CD14-positive monocyte (primary cell): Measurements from ENCODE around the gene MEX3D. TPM values are rescaled to one million over a fixed set of nuclear protein-coding genes. Genes with fewer than 3 reads are reported as not detected.

Experiments
- DNase-seq, 3 donors: peaks; one replicate each; pipeline ENCODE4 v3.0.0-alpha.2; 2011 to 2022
- H2AFZ ChIP-seq: 2 replicates; pipeline ENCODE4 v1.6.0; 2012; ENCODE audit warnings: mild to moderate bottlenecking, low read depth, low read length, inconsistent platforms; ENCODE audit not compliant: insufficient read depth, poor library complexity, severe bottlenecking
- H3K27ac ChIP-seq, 2 donors: 1 replicate in 1 of 2; 2 replicates in 1 of 2; pipeline ENCODE4 v1.5.1; 2012 to 2013; ENCODE audit warnings: low read length in 2 of 2, control low read depth in 1 of 2, inconsistent platforms in 1 of 2, low read depth in 1 of 2, mild to moderate bottlenecking in 1 of 2
- H3K27me3 ChIP-seq, 2 donors: one replicate each; pipeline versions ENCODE4 v1.6.0 to v1.6.1; 2011 to 2013; ENCODE audit warnings: low read length in 2 of 2; ENCODE audit not compliant: control insufficient read depth in 2 of 2, insufficient read depth in 2 of 2
- H3K36me3 ChIP-seq, 2 donors: replicated peaks in 1 of 2; 1 replicate in 1 of 2; 2 replicates in 1 of 2; pipeline versions ENCODE4 v1.5.1 to v1.6.1; 2012 to 2013; ENCODE audit warnings: low read length in 2 of 2, control low read depth in 1 of 2, inconsistent platforms in 1 of 2, mild to moderate bottlenecking in 1 of 2; ENCODE audit not compliant: insufficient read depth in 2 of 2, control insufficient read depth in 1 of 2
- H3K4me1 ChIP-seq, 2 donors: 1 replicate in 1 of 2; 2 replicates in 1 of 2; pipeline versions ENCODE4 v1.5.1 to v1.6.1; 2012 to 2013; ENCODE audit warnings: low read length in 2 of 2, control low read depth in 1 of 2, inconsistent platforms in 1 of 2, mild to moderate bottlenecking in 1 of 2, moderate library complexity in 1 of 2; ENCODE audit not compliant: insufficient read depth in 2 of 2, control insufficient read depth in 1 of 2
- H3K4me2 ChIP-seq: replicated peaks from 2 replicates; pipeline ENCODE3; 2012; ENCODE audit warnings: low read length, moderate library complexity, mild to moderate bottlenecking; ENCODE audit not compliant: poor library complexity, severe bottlenecking; ENCODE audit errors: extremely low read depth
- H3K4me3 ChIP-seq, 3 experiments: fragments of 200-600 bp in 1 of 3; sonication (generic) in 1 of 3; replicated peaks in 1 of 3; 1 replicate in 2 of 3; 2 replicates in 1 of 3; pipeline ENCODE4 v1.5.1; 2011 to 2013; ENCODE audit warnings: low read length in 3 of 3, mild to moderate bottlenecking in 3 of 3, control low read depth in 2 of 3, low read depth in 2 of 3, inconsistent platforms in 1 of 3, moderate library complexity in 1 of 3
- H3K79me2 ChIP-seq: 2 replicates; pipeline ENCODE4 v1.6.0; 2012; ENCODE audit warnings: mild to moderate bottlenecking, control low read depth, inconsistent platforms, low read length, moderate library complexity; ENCODE audit not compliant: insufficient read depth
- H3K9ac ChIP-seq: 2 replicates; pipeline ENCODE4 v1.6.0; 2017; ENCODE audit warnings: low read length, mild to moderate bottlenecking; ENCODE audit not compliant: insufficient read depth, poor library complexity, severe bottlenecking
- H3K9me3 ChIP-seq, 2 donors: replicated peaks in 1 of 2; 1 replicate in 1 of 2; 2 replicates in 1 of 2; pipeline versions ENCODE4 v1.5.1 to v1.6.1; 2012 to 2013; ENCODE audit warnings: low read length in 2 of 2, control low read depth in 1 of 2; ENCODE audit not compliant: control insufficient read depth in 1 of 2, insufficient read depth in 1 of 2
- H4K20me1 ChIP-seq: 2 replicates; pipeline ENCODE4 v1.6.0; 2012; ENCODE audit warnings: mild to moderate bottlenecking, low read length, control low read depth, moderate library complexity; ENCODE audit not compliant: insufficient read depth
- H3K27ac Mint-ChIP-seq, 7 donors: one replicate each; pipeline ENCODE4 v1.8.0; 2020; ENCODE audit warnings: mild to moderate bottlenecking in 7 of 7, mixed read lengths in 7 of 7, moderate library complexity in 6 of 7, inconsistent platforms in 2 of 7
- H3K27me3 Mint-ChIP-seq, 3 donors: one replicate each; pipeline ENCODE4 v1.8.0; 2021 to 2022; ENCODE audit warnings: low read depth in 3 of 3, mild to moderate bottlenecking in 3 of 3, mixed read lengths in 3 of 3, moderate library complexity in 3 of 3, inconsistent platforms in 1 of 3
- H3K36me3 Mint-ChIP-seq, 2 donors: one replicate each; pipeline ENCODE4 v1.8.0; 2020; ENCODE audit warnings: mixed read lengths in 2 of 2, inconsistent platforms in 1 of 2, mild to moderate bottlenecking in 1 of 2
- H3K4me1 Mint-ChIP-seq: one replicate; pipeline ENCODE4 v1.8.0; 2020; ENCODE audit warnings: mild to moderate bottlenecking, mixed read lengths
- H3K4me3 Mint-ChIP-seq, 2 donors: one replicate each; pipeline ENCODE4 v1.8.0; 2020; ENCODE audit warnings: mild to moderate bottlenecking in 2 of 2, mixed read lengths in 2 of 2, moderate library complexity in 1 of 2
- H3K9me3 Mint-ChIP-seq, 7 donors: one replicate each; pipeline ENCODE4 v1.8.0; 2020 to 2022; ENCODE audit warnings: mixed read lengths in 7 of 7, mild to moderate bottlenecking in 6 of 7, moderate library complexity in 6 of 7, inconsistent platforms in 2 of 7
- WGBS: methylation state at CpG from one replicate; pipeline ENCODE4 v1.1.5; 2013; ENCODE audit warnings: missing lambda C conversion rate; ENCODE audit not compliant: insufficient coverage; 5-methylcytosine and 5-hydroxymethylcytosine counted together
- intact Hi-C, 2 donors: fragments of 100-400 bp; cut with micrococcal nuclease; formaldehyde crosslinking; loops; one replicate each; pipeline versions ENCODE4 v1.15.0 to v1.15.1; 2023
- polyA plus RNA-seq, 3 donors: library from polyadenylated mRNA; depleted of rRNA in 1 of 3; unstranded in 2 of 3; stranded (reverse) in 1 of 3; fragments of 300-500 nt in 2 of 3; fragments of >200 nt in 1 of 3; fragmentation: Illumina TruSeq in 2 of 3; gene quantifications; 1 replicate in 2 of 3; 2 replicates in 1 of 3; pipeline ENCODE4 v1.2.3, GENCODE V29; 2012 to 2021
- TF ChIP-seq, protein P1 (sequence below): fragments of 200-600 bp; IDR thresholded peaks from one replicate; pipeline ENCODE4 v1.8.0; 2022; ENCODE audit warnings: antibody characterized with exemption, mild to moderate bottlenecking

The MEX3D gene
- polyA plus RNA-seq, 3 donors = 0.08 to 1.0 (median 0.10) TPM

- H3K9ac ChIP-seq = no peak overlapping the region
- no peak overlapping the region for H2AFZ ChIP-seq
- Mint-ChIP-seq H3K4me1 (peaks cover 14% of the 10 kb centered on the region), H3K36me3 (peaks cover 1 to 2% of the 10 kb centered on the region in 2 donors), H3K27me3 (peaks cover 39 to 78% (median 61%) of the 10 kb centered on the region in 3 donors), H3K9me3 (peaks cover 15 to 42% (median 35%) of the 10 kb centered on the region in 7 donors), H3K4me3 (no peak overlapping the region), H3K27ac (no peak overlapping the region)
- WGBS = 32% methylated on average over 21 of the region's 25 CpGs
- TF ChIP-seq, protein P1, sequence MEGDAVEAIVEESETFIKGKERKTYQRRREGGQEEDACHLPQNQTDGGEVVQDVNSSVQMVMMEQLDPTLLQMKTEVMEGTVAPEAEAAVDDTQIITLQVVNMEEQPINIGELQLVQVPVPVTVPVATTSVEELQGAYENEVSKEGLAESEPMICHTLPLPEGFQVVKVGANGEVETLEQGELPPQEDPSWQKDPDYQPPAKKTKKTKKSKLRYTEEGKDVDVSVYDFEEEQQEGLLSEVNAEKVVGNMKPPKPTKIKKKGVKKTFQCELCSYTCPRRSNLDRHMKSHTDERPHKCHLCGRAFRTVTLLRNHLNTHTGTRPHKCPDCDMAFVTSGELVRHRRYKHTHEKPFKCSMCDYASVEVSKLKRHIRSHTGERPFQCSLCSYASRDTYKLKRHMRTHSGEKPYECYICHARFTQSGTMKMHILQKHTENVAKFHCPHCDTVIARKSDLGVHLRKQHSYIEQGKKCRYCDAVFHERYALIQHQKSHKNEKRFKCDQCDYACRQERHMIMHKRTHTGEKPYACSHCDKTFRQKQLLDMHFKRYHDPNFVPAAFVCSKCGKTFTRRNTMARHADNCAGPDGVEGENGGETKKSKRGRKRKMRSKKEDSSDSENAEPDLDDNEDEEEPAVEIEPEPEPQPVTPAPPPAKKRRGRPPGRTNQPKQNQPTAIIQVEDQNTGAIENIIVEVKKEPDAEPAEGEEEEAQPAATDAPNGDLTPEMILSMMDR = no peak
- H3K36me3 ChIP-seq = no peaks in the 10 kb centered on the region
- H3K9me3 ChIP-seq = peaks cover 14 to 31% of the 10 kb centered on the region in 2 donors
- intact Hi-C loops = loop anchor here in 1 of 2 donors (10.0 kb wide), 1 partner anchor 66 kb away; no protein-coding TSS in a partner anchor
- no peaks in the 10 kb centered on the region for H3K79me2 ChIP-seq
- no peak overlapping the region for H3K4me2 ChIP-seq
- H3K4me3 ChIP-seq = no peak overlapping the region
- H4K20me1 ChIP-seq = no peaks in the 10 kb centered on the region
- no peak overlapping the region for H3K27ac ChIP-seq
- peaks cover 2 to 53% of the 10 kb centered on the region in 2 donors for H3K27me3 ChIP-seq
- peaks cover 12 to 25% of the 10 kb centered on the region in 2 donors for H3K4me1 ChIP-seq
- DNase-seq = no peak
Measured at GRCh38 chr19:1510442-1510806, 57.7 kb downstream of the MEX3D start.

- peaks cover 14% of the 10 kb centered on the region for H3K4me1 Mint-ChIP-seq
- no peak overlapping the region for H3K4me3 ChIP-seq
- peaks cover 1 to 2% of the 10 kb centered on the region in 2 donors for H3K36me3 Mint-ChIP-seq
- H3K4me1 ChIP-seq = peaks cover 12 to 25% of the 10 kb centered on the region in 2 donors
- H3K9ac ChIP-seq = no peak overlapping the region
- peak overlapping the region in 1 of 7 donors; percentile 32 for H3K27ac Mint-ChIP-seq
- peak overlapping the region in 1 of 2 donors; percentile 64 for H3K4me3 Mint-ChIP-seq
- peaks cover 41 to 78% (median 66%) of the 10 kb centered on the region in 3 donors for H3K27me3 Mint-ChIP-seq
- peaks cover 15 to 46% (median 36%) of the 10 kb centered on the region in 7 donors for H3K9me3 Mint-ChIP-seq
- TF ChIP-seq, protein P1 = no peak
- DNase-seq = no peak
- intact Hi-C loops = loop anchor here in 1 of 2 donors (10.0 kb wide), 1 partner anchor 65 kb away; no protein-coding TSS in a partner anchor
- H3K27ac ChIP-seq = no peak overlapping the region
- H2AFZ ChIP-seq = no peak overlapping the region
- no peaks in the 10 kb centered on the region for H4K20me1 ChIP-seq
- H3K9me3 ChIP-seq = peaks cover 14 to 31% of the 10 kb centered on the region in 2 donors
- H3K4me2 ChIP-seq = no peak overlapping the region
- H3K36me3 ChIP-seq = no peaks in the 10 kb centered on the region
- H3K27me3 ChIP-seq = peaks cover 2 to 52% of the 10 kb centered on the region in 2 donors
- 73% methylated on average over 5 of the region's 11 CpGs for WGBS
- no peaks in the 10 kb centered on the region for H3K79me2 ChIP-seq
Measured at GRCh38 chr19:1509602-1510441, 58.3 kb downstream of the MEX3D start.
